Measurements from ENCODE around the gene TOMT. TPM values are rescaled to one million over a fixed set of nuclear protein-coding genes. Genes with fewer than 3 reads are reported as not detected.

Gene TOMT
- total and polyA plus RNA-seq, 11 donors: 0.23 TPM; not detected in 10

DNA sequence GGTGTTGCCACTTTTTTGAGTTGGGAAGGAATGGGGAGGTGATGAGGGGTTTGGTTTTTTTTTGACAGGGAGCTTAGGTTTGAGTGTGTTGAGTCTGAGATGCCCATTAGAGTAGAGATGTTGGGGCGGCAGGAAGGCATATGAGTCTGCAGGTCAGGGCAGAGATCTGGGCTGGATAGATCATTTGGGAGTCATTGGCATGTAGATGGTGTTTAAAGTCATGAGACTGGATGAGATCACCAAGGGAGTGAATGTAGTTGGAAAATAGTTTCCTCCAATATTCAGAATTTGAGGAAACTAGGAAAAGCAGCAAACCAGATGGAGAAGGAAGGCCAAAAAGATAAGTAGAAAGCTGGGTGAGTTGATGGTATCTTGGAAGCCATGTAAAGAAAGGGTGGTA, 8.8 kb downstream of the TOMT start:
- TF ChIP-seq POLR2A (IDR thresholded peaks at IDR 0.05): no peak
- TF ChIP-seq, protein P1, sequence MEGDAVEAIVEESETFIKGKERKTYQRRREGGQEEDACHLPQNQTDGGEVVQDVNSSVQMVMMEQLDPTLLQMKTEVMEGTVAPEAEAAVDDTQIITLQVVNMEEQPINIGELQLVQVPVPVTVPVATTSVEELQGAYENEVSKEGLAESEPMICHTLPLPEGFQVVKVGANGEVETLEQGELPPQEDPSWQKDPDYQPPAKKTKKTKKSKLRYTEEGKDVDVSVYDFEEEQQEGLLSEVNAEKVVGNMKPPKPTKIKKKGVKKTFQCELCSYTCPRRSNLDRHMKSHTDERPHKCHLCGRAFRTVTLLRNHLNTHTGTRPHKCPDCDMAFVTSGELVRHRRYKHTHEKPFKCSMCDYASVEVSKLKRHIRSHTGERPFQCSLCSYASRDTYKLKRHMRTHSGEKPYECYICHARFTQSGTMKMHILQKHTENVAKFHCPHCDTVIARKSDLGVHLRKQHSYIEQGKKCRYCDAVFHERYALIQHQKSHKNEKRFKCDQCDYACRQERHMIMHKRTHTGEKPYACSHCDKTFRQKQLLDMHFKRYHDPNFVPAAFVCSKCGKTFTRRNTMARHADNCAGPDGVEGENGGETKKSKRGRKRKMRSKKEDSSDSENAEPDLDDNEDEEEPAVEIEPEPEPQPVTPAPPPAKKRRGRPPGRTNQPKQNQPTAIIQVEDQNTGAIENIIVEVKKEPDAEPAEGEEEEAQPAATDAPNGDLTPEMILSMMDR (IDR thresholded peaks at IDR 0.05): no peak
- ATAC-seq (no peak), DNase-seq (no peak)
- peaks cover 0 to 8% (median 0%) of the 10 kb centered on the region in 9 donors for H3K36me3 ChIP-seq
- intact Hi-C loops (cut with DNase I): loop anchor here in 3 of 10 donors (5.0 to 10.0 kb wide), 3 partner anchors 108 to 320 kb away; partner anchors contain the start of genes CLPB (in 1 of the 3) and INPPL1 (in 1 of the 3)
- no peak overlapping the region for H3K27ac ChIP-seq
- H3K27me3 ChIP-seq: peaks cover 0 to 8% (median 0%) of the 10 kb centered on the region in 9 donors
- no peaks in the 10 kb centered on the region for H3K9me3 ChIP-seq
- H3K4me3 ChIP-seq: no peak overlapping the region
- peaks cover 0 to 19% (median 11%) of the 10 kb centered on the region in 12 donors for H3K4me1 ChIP-seq
- 97 to 100% (median 99%) methylated on average over 1 of the region's 1 CpG for WGBS, 4 donors

DNA sequence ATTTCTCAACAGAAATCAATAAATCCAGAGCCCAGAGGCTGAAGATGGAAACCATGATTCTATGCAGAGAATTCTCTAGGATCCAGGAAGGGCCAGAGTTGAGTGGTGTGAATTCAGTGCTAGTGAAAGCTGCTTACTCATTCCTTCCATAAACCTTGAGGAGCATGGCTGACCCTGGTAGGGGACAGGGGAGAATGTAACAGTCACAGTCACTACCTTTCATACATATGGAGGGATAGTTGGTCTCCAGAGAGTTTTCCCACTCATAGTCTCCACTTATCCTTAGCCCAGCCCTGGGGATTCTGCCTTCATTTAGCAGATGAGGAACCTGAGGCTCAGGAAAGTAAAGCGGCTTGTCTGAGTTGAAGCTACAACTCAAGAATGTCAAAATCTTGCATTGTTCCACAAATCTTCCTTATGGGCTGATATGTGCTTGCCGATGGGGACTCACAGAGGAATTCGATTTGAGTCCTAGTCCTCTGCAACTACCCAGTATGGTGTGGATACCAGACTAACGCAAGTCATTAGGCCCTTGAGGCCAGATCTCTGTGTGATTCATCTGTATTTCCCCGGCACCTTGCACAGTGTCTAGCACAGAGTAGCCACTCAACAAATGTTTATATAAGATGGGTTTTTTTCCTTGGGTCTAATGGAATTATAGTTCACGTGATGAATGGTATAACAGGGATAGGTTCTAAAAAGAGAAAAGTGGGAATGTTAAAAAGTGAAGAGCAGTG, 10.5 kb downstream of the TOMT start:
- H3K27ac ChIP-seq: no peak overlapping the region
- H3K36me3 ChIP-seq: no peaks in the 10 kb centered on the region
- no peak overlapping the region for H3K4me3 ChIP-seq
- TF ChIP-seq POLR2A (IDR thresholded peaks at IDR 0.05): no peak
- TF ChIP-seq, protein P1 (IDR thresholded peaks at IDR 0.05): no peak
- peaks cover 0 to 14% (median 11%) of the 10 kb centered on the region in 12 donors for H3K4me1 ChIP-seq
- WGBS, 4 donors: 92 to 97% (median 94%) methylated on average over 6 of the region's 6 CpGs
- DNase-seq (no peak), ATAC-seq (no peak)
- intact Hi-C loops (cut with DNase I): loop anchor here in 2 of 10 donors (10.0 kb wide), 2 partner anchors 309 to 319 kb away; partner anchors contain the start of gene CLPB (in 1 of the 2)
- H3K9me3 ChIP-seq: no peaks in the 10 kb centered on the region
- peaks cover 0 to 8% (median 0%) of the 10 kb centered on the region in 9 donors for H3K27me3 ChIP-seq

DNA sequence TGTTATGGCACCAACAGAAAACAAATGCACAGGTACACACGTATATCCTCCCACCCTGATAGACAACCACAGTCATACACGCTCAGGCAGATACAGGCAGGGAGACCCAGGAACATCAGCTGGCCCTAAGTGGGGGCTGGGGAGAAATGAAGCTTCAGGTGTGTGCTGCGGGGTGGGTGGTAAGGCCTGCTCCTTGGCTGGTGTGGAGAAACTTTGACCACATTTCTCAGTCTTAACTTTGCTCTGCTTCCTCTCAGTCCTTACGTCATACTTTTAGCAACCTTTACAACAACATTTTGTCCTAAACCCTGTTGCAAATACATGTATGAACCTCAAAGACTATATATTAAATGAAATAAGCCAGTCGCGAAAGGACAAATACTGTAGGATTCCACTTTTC, 13.5 kb downstream of the TOMT start:
- 81 to 82% (median 81%) methylated on average over 6 of the region's 6 CpGs for WGBS, 4 donors
- intact Hi-C loops (cut with DNase I): loop anchor here in 2 of 10 donors (10.0 kb wide), 2 partner anchors 306 to 316 kb away; partner anchors contain the start of gene CLPB (in 1 of the 2)
- DNase-seq (no peak), ATAC-seq (no peak)
- TF ChIP-seq, protein P1 (IDR thresholded peaks at IDR 0.05): no peak
- Histone ChIP-seq H3K4me1 (no peaks in the 10 kb centered on the region), H3K27ac (no peak overlapping the region), H3K4me3 (no peak overlapping the region), H3K27me3 (peaks cover 0 to 8% (median 0%) of the 10 kb centered on the region in 9 donors), H3K9me3 (no peaks in the 10 kb centered on the region), H3K36me3 (no peaks in the 10 kb centered on the region)

DNA sequence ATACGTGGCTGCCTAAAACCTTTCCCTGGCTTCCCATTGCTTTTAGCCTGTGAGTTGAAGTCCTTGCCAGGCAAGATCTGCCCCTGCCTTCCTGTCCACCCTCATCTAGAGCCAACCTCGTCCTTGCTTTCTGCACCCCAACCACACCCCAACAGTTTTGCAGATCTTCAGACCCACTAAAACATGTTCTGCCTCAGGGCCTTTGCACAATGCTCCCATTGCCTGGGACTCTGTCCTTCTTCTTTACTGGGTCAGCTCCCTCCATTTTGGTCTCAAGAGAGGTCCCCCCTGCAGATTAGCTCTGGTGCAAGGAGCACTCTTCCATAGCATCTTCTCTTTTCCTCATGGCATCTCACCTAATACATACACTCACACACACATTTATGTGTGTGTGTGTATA, 15.2 kb downstream of the TOMT start:
- H3K4me3 ChIP-seq: no peak overlapping the region
- H3K36me3 ChIP-seq: no peaks in the 10 kb centered on the region
- ATAC-seq (no peak), DNase-seq (no peak)
- H3K27me3 ChIP-seq: peaks cover 0 to 8% (median 0%) of the 10 kb centered on the region in 9 donors
- intact Hi-C loops (cut with DNase I): no loop called here
- H3K4me1 ChIP-seq: no peaks in the 10 kb centered on the region
- H3K9me3 ChIP-seq: no peaks in the 10 kb centered on the region
- no peak overlapping the region for H3K27ac ChIP-seq
- TF ChIP-seq, protein P1 (IDR thresholded peaks at IDR 0.05): no peak
- TF ChIP-seq POLR2A (IDR thresholded peaks at IDR 0.05): no peak
- 59 to 68% (median 65%) methylated on average over 2 of the region's 2 CpGs for WGBS, 4 donors

Measured in heart left ventricle (tissue), 16 donors.